HG03378 (cell line): ENCODE data around the gene LRMDA.

Experiments used
- ATAC-seq: cut with Tn5 transposase; IDR thresholded peaks from one replicate; pipeline ENCODE4 v1.9.1; 2021; ENCODE audit warnings: mild to moderate bottlenecking, moderate library complexity; ENCODE audit not compliant: unreplicated experiment

LRMDA gene

DNA sequence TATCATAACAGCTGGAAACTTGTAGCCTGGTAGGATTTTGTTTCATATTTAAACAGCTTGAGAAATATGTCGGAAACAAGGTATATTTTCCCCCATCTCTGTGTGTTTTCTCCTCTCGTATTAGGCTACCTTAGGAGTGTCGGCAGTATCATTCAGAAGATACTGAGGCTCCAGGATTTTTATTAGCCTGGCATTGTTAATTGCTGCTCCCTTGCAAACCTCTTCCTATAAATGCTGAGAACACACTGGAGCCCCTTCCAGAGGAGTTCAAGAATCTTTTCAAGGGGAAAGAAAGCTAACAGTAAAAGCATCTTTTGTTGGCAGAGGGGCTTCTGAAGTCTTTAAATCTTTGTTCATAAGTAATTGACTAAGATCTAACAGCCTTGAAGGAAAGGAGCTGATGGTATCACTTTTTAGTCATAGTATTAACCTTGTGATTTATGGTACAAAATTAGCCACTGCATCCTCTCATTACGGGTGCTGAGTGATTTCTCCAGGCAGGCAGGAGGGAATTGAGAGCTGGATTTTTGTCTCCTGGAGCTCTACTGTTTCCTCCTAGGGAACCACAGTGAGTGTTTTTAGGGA lies 998.7 kb downstream of the LRMDA start:
- ATAC-seq, result no peak

GRCh38 chr10:76432016-76433012 lies 1000.9 kb downstream of the LRMDA start:
- ATAC-seq, result no peak

DNA sequence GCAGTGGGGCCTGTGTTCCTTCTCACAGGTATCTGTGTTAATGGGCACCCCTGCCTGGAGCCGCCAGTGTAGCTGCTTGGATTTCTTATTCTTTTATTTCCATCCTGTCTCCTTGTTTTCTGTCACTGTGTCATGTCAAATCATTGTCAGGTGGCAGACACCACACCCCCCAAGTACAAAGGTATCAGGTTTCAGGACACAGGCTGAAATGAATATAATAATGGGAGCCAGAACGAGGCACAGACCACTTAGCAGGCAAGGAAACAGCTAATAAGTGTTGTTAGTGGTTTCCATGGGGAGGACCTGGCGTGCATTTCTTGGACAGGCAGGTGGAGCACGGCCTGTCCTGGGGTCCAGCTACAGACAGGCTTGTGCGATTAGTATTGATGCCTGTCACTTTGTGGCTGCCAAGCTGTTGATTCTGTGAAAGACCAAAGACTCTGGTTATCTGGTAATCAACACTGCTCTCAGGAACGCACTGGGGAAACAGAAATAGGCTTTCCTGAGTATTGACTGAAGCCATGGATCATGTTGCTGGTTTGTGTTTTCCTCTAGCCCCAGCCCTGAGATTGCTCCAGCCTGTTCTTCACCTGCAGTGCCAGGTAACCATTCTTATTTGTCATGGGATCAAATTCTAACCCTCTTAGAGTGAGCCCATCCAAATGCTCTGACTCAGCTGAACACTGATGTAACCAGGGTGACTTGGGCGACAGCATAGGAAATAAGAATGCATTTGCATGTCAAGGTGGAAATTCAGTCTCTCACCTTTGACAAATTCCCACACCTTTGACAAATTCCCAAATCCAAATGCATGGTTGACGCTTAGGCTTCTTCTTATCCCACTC lies 1002.0 kb downstream of the LRMDA start:
- ATAC-seq, result no peak

DNA sequence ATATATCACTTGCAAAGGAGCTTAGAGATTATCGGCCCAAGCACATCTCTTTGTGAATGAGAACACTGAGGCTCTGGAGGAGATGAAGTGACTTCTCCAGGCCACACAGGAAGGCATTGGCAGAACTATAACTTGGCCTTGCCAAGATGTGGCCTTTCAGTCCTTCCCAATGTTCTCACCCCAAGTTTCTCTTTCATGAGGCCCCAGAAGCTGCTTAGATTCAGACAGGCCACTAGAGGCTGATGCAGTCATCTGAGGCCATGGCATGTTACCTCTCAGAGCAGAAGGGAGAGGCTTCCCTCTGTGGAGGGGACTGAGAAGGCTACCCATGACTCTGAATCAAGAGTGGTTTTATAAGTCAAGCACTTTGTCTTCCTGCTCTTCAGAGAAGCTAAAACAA lies 1003.7 kb downstream of the LRMDA start:
- no peak for ATAC-seq

GRCh38 chr10:76436401-76436811 lies 1005.0 kb downstream of the LRMDA start:
- no peak for ATAC-seq

GRCh38 chr10:76436981-76437380 lies 1005.6 kb downstream of the LRMDA start:
- ATAC-seq, result no peak

GRCh38 chr10:76440426-76440825 lies 1009.0 kb downstream of the LRMDA start:
- ATAC-seq, result no peak

DNA sequence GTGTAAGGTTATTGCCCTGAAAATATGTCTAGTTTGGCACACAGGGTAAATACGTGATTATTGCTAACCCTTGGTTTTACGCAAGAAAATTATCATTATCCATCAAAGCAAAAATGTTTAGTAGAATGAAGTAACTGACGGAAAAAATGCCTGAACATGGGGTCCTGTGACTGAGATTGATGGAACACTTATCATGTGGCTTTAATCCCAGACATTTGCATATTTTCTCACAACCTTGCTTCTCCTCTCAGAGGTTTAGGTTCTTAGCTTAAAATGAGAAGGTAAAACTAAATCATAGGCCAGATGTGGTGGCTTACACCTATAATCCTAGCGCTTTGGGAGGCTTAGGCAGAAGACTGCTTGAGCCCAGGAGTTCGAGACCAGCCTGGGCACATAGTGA lies 1010.7 kb downstream of the LRMDA start:
- ATAC-seq, result no peak

DNA sequence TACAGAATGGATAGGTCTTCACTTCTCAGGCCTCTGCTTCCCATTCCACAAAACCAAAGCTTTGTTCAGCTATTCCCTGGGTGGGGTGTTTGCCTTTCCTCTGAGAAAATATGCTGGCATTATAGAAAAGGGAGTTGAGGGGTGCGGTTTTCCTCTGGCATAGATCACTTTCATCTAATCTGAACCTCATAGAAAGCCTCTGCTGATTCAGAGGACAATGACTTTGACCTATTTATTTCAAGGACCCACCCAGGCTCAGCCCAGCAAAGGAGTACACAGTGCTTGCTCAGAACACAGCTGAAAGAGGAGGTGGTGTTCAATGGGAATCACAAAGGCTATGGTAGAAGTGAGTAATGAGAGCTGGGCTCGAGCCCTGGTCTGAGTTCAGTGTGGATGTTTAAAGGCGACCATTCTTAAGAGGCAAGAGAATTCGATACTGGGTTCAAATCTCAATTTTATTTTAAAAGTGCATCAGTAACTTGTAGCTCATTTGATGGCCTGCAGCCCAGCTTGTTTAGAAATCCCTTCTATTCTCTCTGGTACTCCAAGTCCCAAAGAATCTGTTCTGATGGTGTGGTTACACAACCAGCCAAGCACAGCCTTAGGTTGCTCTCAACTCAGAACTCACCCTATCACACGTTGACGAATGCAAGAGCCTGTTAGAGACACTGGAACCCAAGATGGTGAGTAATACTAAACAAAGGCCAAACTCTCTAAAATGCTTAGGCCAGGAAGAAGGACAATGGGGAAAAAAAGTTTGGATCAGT lies 1012.8 kb downstream of the LRMDA start:
- ATAC-seq, result no peak

- ATAC-seq, result no peak
Observed at GRCh38 chr10:76447578-76447977, 1016.2 kb downstream of the LRMDA start.

DNA sequence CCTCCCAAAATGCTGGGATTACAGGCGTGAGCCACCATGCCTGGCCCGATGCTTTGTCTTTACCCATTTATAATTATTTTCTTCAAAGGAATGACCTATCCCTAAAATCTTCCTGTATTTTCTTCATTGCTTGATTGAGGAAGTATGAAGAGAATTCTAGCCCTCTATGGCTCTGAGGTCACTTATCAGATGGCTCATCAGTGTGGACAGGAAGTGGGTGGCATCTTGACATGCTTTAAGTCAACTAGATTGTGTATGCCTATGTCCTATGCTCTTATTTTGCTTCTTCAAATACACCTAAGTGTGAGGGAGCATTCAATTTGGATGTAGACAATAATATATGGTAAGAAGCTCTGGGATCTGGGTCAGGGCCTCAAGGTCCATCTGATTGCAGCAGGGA lies 1020.5 kb downstream of the LRMDA start:
- no peak for ATAC-seq

DNA sequence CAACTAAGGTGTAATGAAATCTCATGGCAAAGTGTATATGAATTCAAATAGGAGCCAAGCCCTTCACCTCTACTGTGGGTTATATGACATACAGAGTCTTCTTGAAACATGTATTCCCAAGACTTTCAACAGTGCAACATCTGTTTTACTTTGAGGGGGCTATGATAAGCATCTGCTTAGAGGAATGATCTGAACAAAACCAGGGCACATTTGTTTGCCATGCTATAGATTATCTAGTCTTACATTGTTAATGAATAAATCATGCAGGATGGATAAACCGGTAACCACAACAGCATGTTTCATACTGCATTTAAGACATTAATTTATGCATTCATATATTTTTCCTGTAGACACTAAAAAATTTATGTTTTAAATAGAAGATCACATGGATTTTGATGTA lies 1021.9 kb downstream of the LRMDA start:
- no peak for ATAC-seq

DNA sequence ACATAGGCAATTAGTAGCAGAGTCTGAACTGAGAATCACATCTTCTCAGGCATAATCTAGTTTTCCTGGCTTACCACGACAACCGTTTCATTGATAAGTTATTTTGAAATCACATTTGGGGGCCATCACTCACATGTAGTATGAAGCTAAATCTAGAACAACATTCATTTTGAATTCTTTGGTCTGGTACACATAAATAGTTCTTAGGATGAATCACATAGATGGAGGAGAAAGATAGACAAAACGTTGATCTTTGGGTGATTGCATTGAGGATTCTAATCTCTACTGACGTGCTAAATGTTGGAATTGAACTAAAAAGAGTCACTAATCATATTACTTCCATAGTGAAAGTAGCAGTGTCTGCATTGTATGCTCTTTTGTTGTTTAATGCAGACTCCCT lies 1022.6 kb downstream of the LRMDA start:
- no peak for ATAC-seq

GRCh38 chr10:76454506-76455140 lies 1023.2 kb downstream of the LRMDA start:
- no peak for ATAC-seq

GRCh38 chr10:76456197-76456596 lies 1024.8 kb downstream of the LRMDA start:
- no peak for ATAC-seq

DNA sequence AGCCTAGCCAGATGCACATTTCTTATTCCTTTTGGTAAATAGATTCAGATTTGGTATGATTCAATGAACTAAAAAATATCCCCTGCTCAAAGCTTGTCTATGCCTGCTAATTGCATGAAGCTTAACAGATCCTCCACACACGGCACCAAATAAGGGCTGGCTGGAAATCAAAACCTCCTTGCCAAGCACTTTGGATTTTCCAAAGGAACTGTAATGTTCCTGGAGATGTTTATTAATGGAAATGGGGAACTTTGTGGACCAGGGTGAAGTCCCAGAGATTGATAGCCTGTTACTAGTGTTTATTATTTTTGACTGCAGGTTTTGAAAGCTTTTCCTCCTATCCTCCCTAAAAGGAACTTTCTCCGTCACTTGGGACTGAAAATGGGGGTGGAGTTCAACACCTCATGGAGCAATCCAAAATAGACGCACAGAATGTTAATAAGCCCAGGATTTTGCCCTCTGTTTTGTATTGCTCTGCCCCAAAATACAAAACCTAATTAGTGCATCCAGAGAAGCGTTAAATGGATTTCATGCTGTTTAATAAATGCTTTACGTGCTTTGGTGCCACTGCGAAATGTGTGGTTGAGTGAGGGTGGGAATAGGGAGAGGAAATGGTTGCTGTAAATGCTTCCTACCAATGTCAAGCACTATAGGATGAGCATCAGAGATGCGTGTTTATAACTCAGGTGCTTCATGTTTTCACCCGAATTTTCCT lies 1027.7 kb downstream of the LRMDA start:
- no peak for ATAC-seq

DNA sequence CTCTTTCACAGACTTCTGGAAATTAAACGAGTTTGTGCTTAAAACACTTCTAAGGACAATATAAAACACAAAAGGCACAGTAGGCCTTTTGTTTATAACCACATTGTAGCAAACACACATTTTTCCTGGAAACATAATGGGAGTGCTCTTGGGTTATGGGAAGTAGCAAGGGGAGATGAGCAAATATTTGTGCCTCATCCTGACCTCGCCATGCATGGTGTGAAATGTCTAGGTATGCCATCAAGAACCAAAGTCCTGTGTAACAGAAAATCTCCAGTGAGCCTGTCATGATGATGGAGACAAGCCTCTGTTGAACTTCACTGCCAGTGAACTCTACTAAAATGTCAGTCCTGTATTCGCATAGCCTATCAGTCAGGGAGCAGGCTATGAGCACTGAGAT lies 1029.6 kb downstream of the LRMDA start:
- ATAC-seq, result no peak

- ATAC-seq, result no peak
Observed at GRCh38 chr10:76463111-76463510, 1031.7 kb downstream of the LRMDA start.

GRCh38 chr10:76466836-76467503 lies 1035.5 kb downstream of the LRMDA start:
- no peak for ATAC-seq
